K562 (cell line): ENCODE measurements around the gene SLC33A1. TPM values are rescaled to one million over a fixed set of nuclear protein-coding genes. Genes with fewer than 3 reads are reported as not detected.

Experiments used
- BCLAF1 ChIP-seq, 2 experiments: fragments of 450-650 bp in 1 of 2; IDR thresholded peaks; 2 replicates each; pipeline ENCODE4 v1.6.1; 2011 to 2017; ENCODE audit warnings: low read depth in 2 of 2, antibody characterized with exemption in 1 of 2, borderline replicate concordance in 1 of 2, low read length in 1 of 2, mild to moderate bottlenecking in 1 of 2, mixed read lengths in 1 of 2; ENCODE audit not compliant: control insufficient read depth in 1 of 2
- CBX8 ChIP-seq: fragments of 200-600 bp; sonication (generic); IDR thresholded peaks from 2 replicates; pipeline ENCODE4 v1.6.1; 2012; ENCODE audit warnings: borderline replicate concordance, mixed run types, low read depth, mild to moderate bottlenecking, moderate library complexity, mixed read lengths, low read length, control low read depth, inconsistent platforms; ENCODE audit not compliant: poor library complexity, severe bottlenecking; ENCODE audit errors: extremely low read depth
- DMBX1 ChIP-seq: fragments of 250-450 bp; sonication (Bioruptor Pico); IDR thresholded peaks from 2 replicates; pipeline ENCODE4 v1.8.0; 2022; ENCODE audit warnings: inconsistent platforms, mild to moderate bottlenecking, moderate library complexity, borderline replicate concordance
- FOXM1 ChIP-seq, 2 experiments: fragments of 450-650 bp in 1 of 2; sonication (generic) in 1 of 2; formaldehyde crosslinking in 1 of 2; IDR thresholded peaks; 2 replicates each; pipeline versions ENCODE4 v1.6.1 to v1.9.0; 2017 to 2022; ENCODE audit warnings: low read depth in 2 of 2, mild to moderate bottlenecking in 2 of 2, missing genetic modification reagents in 1 of 2, moderate library complexity in 1 of 2
- HOMEZ ChIP-seq: fragments of 250-450 bp; sonication (Bioruptor Pico); IDR thresholded peaks from 2 replicates; pipeline ENCODE4 v1.4.0; 2020; ENCODE audit warnings: mild to moderate bottlenecking, moderate library complexity
- IRF9 ChIP-seq: fragments of 450-650 bp; IDR thresholded peaks from 2 replicates; pipeline ENCODE4 v1.6.1; 2016; ENCODE audit warnings: missing biosample characterization, missing genetic modification characterization
- MEIS2 ChIP-seq: fragments of 450-650 bp; IDR thresholded peaks from 2 replicates; pipeline ENCODE4 v1.6.1; 2014; ENCODE audit warnings: mild to moderate bottlenecking; ENCODE audit not compliant: partially characterized antibody
- PKNOX1 ChIP-seq: fragments of 450-650 bp; IDR thresholded peaks from 2 replicates; pipeline ENCODE4 v1.6.1; 2016
- RBBP5 ChIP-seq: fragments of 200-600 bp; sonication (generic); IDR thresholded peaks from 2 replicates; pipeline ENCODE4 v1.6.1; 2012; ENCODE audit warnings: borderline replicate concordance, mild to moderate bottlenecking, low read length, control low read depth, inconsistent platforms; ENCODE audit not compliant: insufficient read depth, poor library complexity, severe bottlenecking
- RBM25 ChIP-seq: fragments of 200-400 bp; formaldehyde crosslinking; IDR thresholded peaks from 2 replicates; pipeline ENCODE4 v1.6.1; 2018; ENCODE audit warnings: low read length, low read depth, moderate library complexity; ENCODE audit not compliant: severe bottlenecking
- RBM39 ChIP-seq: fragments of 200-400 bp; formaldehyde crosslinking; optimal IDR thresholded peaks from 2 replicates; pipeline ENCODE3; 2018; ENCODE audit warnings: low read depth, low read length
- TEAD2 ChIP-seq: fragments of 450-650 bp; IDR thresholded peaks from 2 replicates; pipeline ENCODE4 v1.6.1; 2016; ENCODE audit warnings: missing genetic modification characterization, control low read depth, missing compliant biosample characterization
- THRAP3 ChIP-seq: fragments of 450-650 bp; IDR thresholded peaks from 2 replicates; pipeline ENCODE4 v1.6.1; 2016; ENCODE audit warnings: mild to moderate bottlenecking, inconsistent platforms, borderline replicate concordance
- ZBTB12 ChIP-seq: fragments of 250-450 bp; sonication (Bioruptor Pico); IDR thresholded peaks from 2 replicates; pipeline ENCODE4 v1.4.0; 2020
- ZNF398 ChIP-seq: fragments of 250-450 bp; sonication (Bioruptor Pico); IDR thresholded peaks from 2 replicates; pipeline ENCODE4 v1.8.0; 2021; ENCODE audit warnings: moderate library complexity, mild to moderate bottlenecking, inconsistent platforms
- ZNF764 ChIP-seq: fragments of 250-450 bp; sonication (Bioruptor Pico); IDR thresholded peaks from 2 replicates; pipeline ENCODE4 v1.4.0; 2020; ENCODE audit warnings: low read depth, mild to moderate bottlenecking, moderate library complexity
- polyA plus RNA-seq, 8 experiments: library from polyadenylated mRNA; depleted of rRNA in 4 of 8; stranded (reverse) in 5 of 8; unstranded in 3 of 8; fragments of >200 nt; fragmentation: Nextera tagmentation in 2 of 8; fragmentation: Illumina TruSeq in 1 of 8; extraction: Ambion mirVana in 2 of 8; extraction: Trizol in 1 of 8; gene quantifications; 2 replicates each; pipeline versions ENCODE4 v1.2.1 to v1.2.3, GENCODE V29; 2011 to 2014; ENCODE audit warnings: inconsistent platforms in 1 of 8, missing spikeins in 1 of 8
- total RNA-seq, 7 experiments: library from RNA; depleted of rRNA in 6 of 7; stranded (reverse); fragments of >200 nt in 6 of 7; fragmentation: Illumina TruSeq in 2 of 7; extraction: Trizol in 2 of 7; gene quantifications; 2 replicates each; pipeline versions ENCODE4 v1.2.1 to v1.2.3, GENCODE V29; 2011 to 2021; ENCODE audit warnings: low replicate concordance in 1 of 7

Gene SLC33A1
- total and polyA plus RNA-seq, 9 of the 15 experiments (the other 6 are each of a cell fraction or from before 2014, with no cell fraction given), result 6.2 to 26.8 (median 19.6) TPM

GRCh38 chr3:155890671-155891190, 36.5 kb upstream of the SLC33A1 start (continued):
- TF ChIP-seq DMBX1 (CRISPR knock-in tag) (no peak), RBBP5 (no peak), MEIS2 (peak; percentile 71), RBM39 (no peak), RBM25 (peak; percentile 71), ZNF764 (CRISPR knock-in tag) (no peak), BCLAF1 (IDR thresholded peaks at IDR 0.05; ENCODE audit: borderline replicate concordance in 1 of 2, control insufficient read depth in 1 of 2, low read depth in 2 of 2, low read length in 1 of 2) (no peak), THRAP3 (no peak), CBX8 (no peak), FOXM1 (IDR thresholded peaks at IDR 0.05; ENCODE audit: low read depth) (peak; percentile 88), FOXM1 (CRISPR knock-in tag; IDR thresholded peaks at IDR 0.05; ENCODE audit: low read depth) (no peak), TEAD2 (tag) (no peak), ZNF398 (no peak), HOMEZ (CRISPR knock-in tag) (no peak), PKNOX1 (peak; percentile 66), ZBTB12 (CRISPR knock-in tag) (no peak), IRF9 (tag) (no peak)
